Endothelial cell of umbilical vein (primary cell): Measurements from ENCODE around the gene FILIP1. TPM values are rescaled to one million over a fixed set of nuclear protein-coding genes. Genes with fewer than 3 reads are reported as not detected.

Experiments
- BruUV-seq: library from RNA; stranded (reverse); fragments of 400-500 nt; replicated peaks from 2 replicates; lab custom pipeline; 2021; lab: Mats Ljungman, UMichigan
- CTCF ChIA-PET: fragments of 300-600, 350-600 bp; sonication (Branson Sonifier 250); formaldehyde crosslinking; loops from one replicate; lab custom pipeline; 2021; ENCODE audit warnings: antibody characterized with exemption, inconsistent platforms; lab: Charles Lee
- POLR2A ChIA-PET: fragments of 300-600, 350-600 bp; sonication (Branson Sonifier 250); formaldehyde crosslinking; loops from one replicate; lab custom pipeline; 2021; ENCODE audit warnings: antibody characterized with exemption, inconsistent platforms; lab: Charles Lee
- DNase-seq: peaks from one replicate; pipeline ENCODE4 v3.0.0-alpha.2; 2011; ENCODE audit warnings: low read depth, low spot score
- FAIRE-seq: peaks from 2 replicates; lab custom pipeline; 2011; peaks lifted over from hg19 to GRCh38; lab: Jason Lieb, UNC
- H2AFZ ChIP-seq: 2 replicates; pipeline ENCODE4 v1.6.0; 2012; ENCODE audit warnings: low read depth, low read length, control low read depth, inconsistent platforms
- H3K27ac ChIP-seq: 2 replicates; pipeline ENCODE4 v1.5.1; 2011; ENCODE audit warnings: low read depth, mild to moderate bottlenecking, control low read depth, low read length, moderate library complexity; ENCODE audit not compliant: insufficient read depth
- H3K27me3 ChIP-seq, 2 experiments: 2 replicates each; pipeline versions ENCODE4 v1.6.0 to v1.6.1; 2011; ENCODE audit warnings: low read length in 2 of 2, mixed read lengths in 1 of 2; ENCODE audit not compliant: control insufficient read depth in 2 of 2, insufficient read depth in 2 of 2
- H3K36me3 ChIP-seq, 2 experiments: 2 replicates in 1 of 2; 3 replicates in 1 of 2; pipeline ENCODE4 v1.5.1; 2011; ENCODE audit warnings: low read length in 2 of 2, mild to moderate bottlenecking in 1 of 2, moderate library complexity in 1 of 2; ENCODE audit not compliant: control insufficient read depth in 2 of 2, insufficient read depth in 2 of 2; ENCODE audit errors: extremely low read depth in 1 of 2
- H3K4me1 ChIP-seq: 3 replicates; pipeline ENCODE4 v1.5.1; 2011; ENCODE audit warnings: mild to moderate bottlenecking, low read length; ENCODE audit not compliant: control insufficient read depth, insufficient read depth; ENCODE audit errors: extremely low read depth
- H3K4me2 ChIP-seq: 2 replicates; pipeline ENCODE4 v1.6.1; 2011; ENCODE audit warnings: low read length, control low read depth, mixed read lengths; ENCODE audit not compliant: insufficient read depth
- H3K4me3 ChIP-seq, 3 experiments: fragments of 200-600 bp in 1 of 3; sonication (generic), shearing (Covaris generic) in 1 of 3; replicated peaks in 1 of 3; 2 replicates each; pipeline ENCODE4 v1.5.1; 2011 to 2016; ENCODE audit warnings: control low read depth in 3 of 3, low read length in 3 of 3, mild to moderate bottlenecking in 2 of 3, inconsistent platforms in 1 of 3, low read depth in 1 of 3, moderate library complexity in 1 of 3; ENCODE audit not compliant: insufficient read depth in 1 of 3
- H3K79me2 ChIP-seq: 2 replicates; pipeline ENCODE4 v1.6.0; 2012; ENCODE audit warnings: low read length, inconsistent platforms; ENCODE audit not compliant: control insufficient read depth, insufficient read depth
- H3K9ac ChIP-seq: replicated peaks from 2 replicates; pipeline ENCODE3; 2011; ENCODE audit warnings: low read length, control low read depth; ENCODE audit not compliant: insufficient read depth; ENCODE audit errors: extremely low read depth
- H3K9me1 ChIP-seq: replicated peaks from 3 replicates; pipeline ENCODE4 v1.6.0; 2011; ENCODE audit warnings: mild to moderate bottlenecking, low read length; ENCODE audit not compliant: control insufficient read depth, insufficient read depth; ENCODE audit errors: extremely low read depth
- H3K9me3 ChIP-seq: replicated peaks from 2 replicates; pipeline ENCODE4 v1.5.1; 2012; ENCODE audit warnings: low read length, inconsistent platforms; ENCODE audit not compliant: control insufficient read depth, insufficient read depth
- H4K20me1 ChIP-seq: replicated peaks from 2 replicates; pipeline ENCODE3; 2011; ENCODE audit warnings: mild to moderate bottlenecking, low read length; ENCODE audit not compliant: control insufficient read depth, insufficient read depth; ENCODE audit errors: extremely low read depth
- CTCF ChIP-seq, 2 donors: IDR thresholded peaks; 1 replicate in 1 of 2; 2 replicates in 1 of 2; pipeline ENCODE4 v1.5.1; 2011; ENCODE audit warnings: low read length in 2 of 2, mild to moderate bottlenecking in 2 of 2, moderate library complexity in 2 of 2, control low read depth in 1 of 2, inconsistent platforms in 1 of 2, low read depth in 1 of 2; ENCODE audit not compliant: insufficient read depth in 1 of 2; ENCODE audit errors: extremely low read depth in 1 of 2
- EZH2 ChIP-seq: IDR thresholded peaks from 2 replicates; pipeline ENCODE4 v1.6.1; 2012; ENCODE audit warnings: borderline replicate concordance, low read depth, mild to moderate bottlenecking, moderate library complexity, low read length, inconsistent platforms; ENCODE audit not compliant: severe bottlenecking
- FOS ChIP-seq: IDR thresholded peaks from 2 replicates; pipeline ENCODE4 v1.6.1; 2011; ENCODE audit warnings: mild to moderate bottlenecking, low read length, moderate library complexity, borderline replicate concordance; ENCODE audit not compliant: insufficient read depth
- GATA2 ChIP-seq: IDR thresholded peaks from 2 replicates; pipeline ENCODE4 v1.7.0; 2011; ENCODE audit warnings: low read depth, mild to moderate bottlenecking, moderate library complexity, mixed read lengths, low read length; ENCODE audit not compliant: insufficient read length, insufficient read depth
- JUN ChIP-seq: IDR thresholded peaks from 2 replicates; pipeline ENCODE4 v1.6.1; 2011; ENCODE audit warnings: borderline replicate concordance, low read depth; ENCODE audit not compliant: insufficient read length, insufficient read depth
- MAX ChIP-seq: IDR thresholded peaks from 2 replicates; pipeline ENCODE4 v1.6.1; 2011; ENCODE audit not compliant: insufficient read depth, insufficient read length
- MYC ChIP-seq: IDR thresholded peaks from one replicate; pipeline ENCODE4 v1.6.1; 2011; ENCODE audit warnings: mild to moderate bottlenecking, low read depth, low read length
- POLR2A ChIP-seq: IDR thresholded peaks from 2 replicates; pipeline ENCODE4 v1.6.1; 2012; ENCODE audit warnings: low read depth, mild to moderate bottlenecking, control low read depth, low read length
- POLR2AphosphoS5 ChIP-seq: IDR thresholded peaks from 2 replicates; pipeline ENCODE4 v1.6.1; 2012; ENCODE audit warnings: low read depth, mild to moderate bottlenecking, control low read depth, low read length, moderate library complexity; ENCODE audit not compliant: insufficient read depth
- dilution Hi-C: fragments of 300-500 bp; cut with MboI; formaldehyde crosslinking; loops from one replicate; pipeline ENCODE4 v1.15.0; 2019; ENCODE audit warnings: low sequenced_read_pairs; ENCODE audit not compliant: extremely low pct_ligation_motif_present
- intact Hi-C: fragments of 100-400 bp; cut with micrococcal nuclease; formaldehyde crosslinking; loops from one replicate; pipeline ENCODE4 v1.10.0; 2022
- polyA plus RNA-seq, 4 experiments: library from polyadenylated mRNA; depleted of rRNA in 3 of 4; stranded (reverse) in 3 of 4; unstranded in 1 of 4; fragments of >200 nt; gene quantifications; 2 replicates each; pipeline versions ENCODE4 v1.2.1 to v1.2.3, GENCODE V29; 2011 to 2012; ENCODE audit warnings: missing spikeins in 1 of 4
- total RNA-seq: library from RNA; stranded (reverse); gene quantifications from 2 replicates; pipeline ENCODE4 v1.2.3, GENCODE V29; 2021

FILIP1 gene
- total and polyA plus RNA-seq, 2 donors (not counting 3 experiments of a cell fraction or from before 2014, with no cell fraction given) = 2.8 to 13.7 TPM

GRCh38 chr6:75308250-75308988, 185.2 kb downstream of the FILIP1 start:
- H3K79me2 ChIP-seq = no peaks in the 10 kb centered on the region
- no peak overlapping the region for H3K4me2 ChIP-seq
- H3K9ac ChIP-seq = no peak overlapping the region
- H2AFZ ChIP-seq = no peak overlapping the region
- H3K27ac ChIP-seq = no peak overlapping the region
- peaks cover 3% of the 10 kb centered on the region for H3K4me1 ChIP-seq
- TF ChIP-seq FOS = no peak
- no peak for TF ChIP-seq POLR2A
- TF ChIP-seq MYC = no peak
- no peak for TF ChIP-seq EZH2
- TF ChIP-seq CTCF (IDR thresholded peaks at IDR 0.05; ENCODE audit: extremely low read depth in 1 of 2, insufficient read depth in 1 of 2, low read depth in 1 of 2, low read length in 2 of 2) = no peak
- TF ChIP-seq GATA2 = no peak
- TF ChIP-seq POLR2AphosphoS5 = no peak
- no peak for TF ChIP-seq MAX
- no peak for TF ChIP-seq JUN
- H4K20me1 ChIP-seq = no peaks in the 10 kb centered on the region
- POLR2A ChIA-PET = no interaction called here
- intact Hi-C loops (no loop called here), dilution Hi-C loops (loop anchor here (25.0 kb wide), 1 partner anchor 229 kb away; no protein-coding TSS in a partner anchor)
- no peaks in the 10 kb centered on the region for H3K9me1 ChIP-seq
- H3K4me3 ChIP-seq = no peak overlapping the region
- CTCF ChIA-PET = no interaction called here
- no peaks in the 10 kb centered on the region for H3K36me3 ChIP-seq
- no peak for DNase-seq
- peaks cover 0 to 2% of the 10 kb centered on the region in 2 experiments for H3K27me3 ChIP-seq
- no peaks in the 10 kb centered on the region for H3K9me3 ChIP-seq
- no peak for FAIRE-seq
- BruUV-seq = no TSS peak
